K562 (cell line): Measurements from ENCODE around the gene PGAP2. TPM values are rescaled to one million over a fixed set of nuclear protein-coding genes. Genes with fewer than 3 reads are reported as not detected.

Source experiments
- CHCHD3 ChIP-seq: fragments of 250-450 bp; sonication (Bioruptor Pico); IDR thresholded peaks from 2 replicates; pipeline ENCODE4 v2.1.2; 2022; ENCODE audit warnings: mild to moderate bottlenecking
- ESRRB ChIP-seq: fragments of 250-450 bp; sonication (Bioruptor Pico); IDR thresholded peaks from 2 replicates; pipeline ENCODE4 v1.5.0; 2020; ENCODE audit warnings: mild to moderate bottlenecking, moderate library complexity, borderline replicate concordance
- HES1 ChIP-seq: fragments of 450-650 bp; IDR thresholded peaks from 2 replicates; pipeline ENCODE4 v1.6.1; 2016; ENCODE audit warnings: low read depth, mild to moderate bottlenecking, moderate library complexity
- MECOM ChIP-seq: fragments of 250-450 bp; sonication (Bioruptor Pico); IDR thresholded peaks from 2 replicates; pipeline ENCODE4 v1.8.0; 2022; ENCODE audit warnings: inconsistent platforms
- MYNN ChIP-seq, 2 experiments: sonication (generic); formaldehyde crosslinking in 1 of 2; IDR thresholded peaks; 2 replicates each; pipeline versions ENCODE4 v1.5.0 to v1.6.1; 2016 to 2020; ENCODE audit warnings: antibody characterized with exemption in 1 of 2, missing genetic modification reagents in 1 of 2
- NBN ChIP-seq: fragments of 450-650 bp; IDR thresholded peaks from 2 replicates; pipeline ENCODE4 v1.6.1; 2016; ENCODE audit warnings: low read depth, mild to moderate bottlenecking
- NFIX ChIP-seq: fragments of 250-450 bp; sonication (Bioruptor Pico); IDR thresholded peaks from 2 replicates; pipeline ENCODE4 v1.4.0; 2020; ENCODE audit warnings: low read depth, mild to moderate bottlenecking, moderate library complexity
- RERE ChIP-seq: sonication (generic); formaldehyde crosslinking; IDR thresholded peaks from 2 replicates; pipeline ENCODE4 v1.8.0; 2023; ENCODE audit warnings: missing genetic modification reagents, mild to moderate bottlenecking, borderline replicate concordance
- ZNF354B ChIP-seq: fragments of 250-450 bp; sonication (Bioruptor Pico); IDR thresholded peaks from 2 replicates; pipeline ENCODE4 v1.4.0; 2020
- ZNF57 ChIP-seq: fragments of 450-650 bp; formaldehyde crosslinking; IDR thresholded peaks from 2 replicates; pipeline ENCODE4 v1.4.0; 2020; ENCODE audit warnings: mild to moderate bottlenecking, moderate library complexity
- polyA plus RNA-seq, 8 experiments: library from polyadenylated mRNA; depleted of rRNA in 4 of 8; stranded (reverse) in 5 of 8; unstranded in 3 of 8; fragments of >200 nt; fragmentation: Nextera tagmentation in 2 of 8; fragmentation: Illumina TruSeq in 1 of 8; extraction: Ambion mirVana in 2 of 8; extraction: Trizol in 1 of 8; gene quantifications; 2 replicates each; pipeline versions ENCODE4 v1.2.1 to v1.2.3, GENCODE V29; 2011 to 2014; ENCODE audit warnings: inconsistent platforms in 1 of 8, missing spikeins in 1 of 8
- total RNA-seq, 7 experiments: library from RNA; depleted of rRNA in 6 of 7; stranded (reverse); fragments of >200 nt in 6 of 7; fragmentation: Illumina TruSeq in 2 of 7; extraction: Trizol in 2 of 7; gene quantifications; 2 replicates each; pipeline versions ENCODE4 v1.2.1 to v1.2.3, GENCODE V29; 2011 to 2021; ENCODE audit warnings: low replicate concordance in 1 of 7
- TF ChIP-seq, protein P1 (sequence below): fragments of 450-650 bp; conservative IDR thresholded peaks from 2 replicates; pipeline ENCODE4 v1.6.1; 2016; ENCODE audit warnings: missing genetic modification characterization, low read depth, mild to moderate bottlenecking, missing compliant biosample characterization, moderate library complexity

The PGAP2 gene
- total and polyA plus RNA-seq, 9 of the 15 experiments (the other 6 are each of a cell fraction or from before 2014, with no cell fraction given), result 17.9 to 47.2 (median 33.7) TPM

DNA sequence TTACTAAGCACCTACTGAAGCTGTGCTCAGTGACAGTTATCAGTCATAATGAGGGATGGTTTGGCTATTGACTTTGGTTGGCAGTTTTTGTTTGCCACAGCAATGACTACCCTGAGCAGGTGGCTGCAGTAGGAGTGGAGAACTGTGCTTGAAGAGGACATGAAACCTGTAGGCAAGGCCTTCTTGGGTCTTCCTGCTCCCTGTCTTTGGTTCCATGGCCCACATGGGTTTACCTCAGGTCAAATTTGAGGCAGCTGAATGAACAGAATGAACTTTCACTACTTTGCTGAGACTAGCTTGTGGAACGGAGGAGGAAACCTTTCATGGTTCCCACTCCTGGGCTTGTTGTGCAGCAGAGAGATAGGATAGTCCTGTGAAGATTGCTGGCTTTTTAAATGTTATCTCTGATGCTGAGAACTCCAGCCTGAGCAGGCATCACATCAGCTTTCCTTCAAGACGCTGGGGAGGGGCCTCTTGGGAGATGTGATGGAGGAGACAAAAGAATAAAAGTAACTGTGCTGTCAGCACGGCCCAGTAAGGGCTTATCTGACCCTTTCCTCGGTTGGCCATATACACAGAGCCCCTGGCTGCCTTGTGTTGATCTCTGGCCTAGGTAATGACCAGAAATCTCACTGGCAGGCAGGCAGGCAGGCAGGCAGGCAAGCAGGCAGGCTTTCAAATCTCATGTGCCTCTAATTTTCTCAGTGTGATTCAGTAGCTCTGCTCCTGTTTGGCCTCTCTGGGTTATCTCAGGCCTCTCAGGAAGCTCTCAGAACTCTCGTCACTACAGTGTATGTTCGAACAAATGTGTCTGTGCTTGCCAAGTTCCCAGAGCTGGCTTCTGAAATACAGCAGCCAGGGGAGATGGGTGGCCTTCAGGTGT is 59.1 kb downstream of the PGAP2 start (continued):
- TF ChIP-seq RERE (CRISPR knock-in tag) (no peak), ZNF57 (no peak), ESRRB (CRISPR knock-in tag) (no peak), MECOM (CRISPR knock-in tag) (peak; percentile 80), ZNF354B (CRISPR knock-in tag) (no peak), MYNN (IDR thresholded peaks at IDR 0.05) (no peak; the same call in 1 of the 2 replicates), MYNN (CRISPR knock-in tag; IDR thresholded peaks at IDR 0.05) (no peak), CHCHD3 (no peak), HES1 (no peak), NBN (peak; percentile 85), NFIX (CRISPR knock-in tag) (no peak)
- TF ChIP-seq, protein P1, sequence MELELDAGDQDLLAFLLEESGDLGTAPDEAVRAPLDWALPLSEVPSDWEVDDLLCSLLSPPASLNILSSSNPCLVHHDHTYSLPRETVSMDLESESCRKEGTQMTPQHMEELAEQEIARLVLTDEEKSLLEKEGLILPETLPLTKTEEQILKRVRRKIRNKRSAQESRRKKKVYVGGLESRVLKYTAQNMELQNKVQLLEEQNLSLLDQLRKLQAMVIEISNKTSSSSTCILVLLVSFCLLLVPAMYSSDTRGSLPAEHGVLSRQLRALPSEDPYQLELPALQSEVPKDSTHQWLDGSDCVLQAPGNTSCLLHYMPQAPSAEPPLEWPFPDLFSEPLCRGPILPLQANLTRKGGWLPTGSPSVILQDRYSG (tag), result 0 out of 2 replicates have a peak, but pooled peaks have one; percentile 8
